Fibroblast of skin of scalp (primary cell): ENCODE results near the gene NGDN.
"Not testable (repeated sequence)": the region's sequence is repeated elsewhere in the genome, so short reads cannot be mapped to it uniquely, and the experiment has no call there.

Experiments used
- DNase-seq: peaks from one replicate; pipeline ENCODE4 v3.0.0-alpha.2; 2013

The NGDN gene

DNA sequence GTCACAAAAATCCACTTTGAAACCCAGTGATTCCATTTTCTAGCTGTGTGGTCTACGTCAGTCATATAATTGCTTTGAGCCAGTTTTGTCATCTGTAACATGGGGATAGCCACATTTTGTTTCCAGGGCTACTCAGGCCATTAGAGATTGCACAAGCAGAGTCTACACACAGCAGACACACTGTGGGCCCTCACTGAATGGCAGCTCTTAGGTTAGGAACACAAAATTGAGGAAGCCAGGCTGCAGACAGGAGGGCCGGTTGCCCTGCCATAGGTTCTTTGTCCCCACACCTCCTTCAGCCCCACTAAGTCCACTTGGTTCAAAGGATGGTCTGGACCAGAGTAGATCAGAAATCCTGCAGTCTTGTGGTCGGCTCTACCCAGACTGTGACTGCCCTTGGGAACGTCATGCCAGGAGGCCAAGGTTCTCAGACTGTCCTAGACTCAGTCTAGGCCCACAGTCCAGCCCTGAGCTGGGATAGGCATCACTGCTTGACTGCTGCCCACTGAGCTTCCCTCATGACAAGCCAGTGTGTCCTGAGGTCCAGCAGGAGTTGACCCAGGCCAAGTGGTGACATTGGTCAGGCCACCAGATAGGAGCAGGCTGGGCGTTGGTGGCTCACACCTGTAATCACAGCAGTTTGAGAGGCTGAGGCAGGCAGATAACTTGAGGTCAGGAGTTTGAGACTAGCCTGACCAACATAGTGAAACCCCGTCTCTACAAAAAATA is 30.2 kb upstream of the NGDN start:
- no peak for DNase-seq

DNA sequence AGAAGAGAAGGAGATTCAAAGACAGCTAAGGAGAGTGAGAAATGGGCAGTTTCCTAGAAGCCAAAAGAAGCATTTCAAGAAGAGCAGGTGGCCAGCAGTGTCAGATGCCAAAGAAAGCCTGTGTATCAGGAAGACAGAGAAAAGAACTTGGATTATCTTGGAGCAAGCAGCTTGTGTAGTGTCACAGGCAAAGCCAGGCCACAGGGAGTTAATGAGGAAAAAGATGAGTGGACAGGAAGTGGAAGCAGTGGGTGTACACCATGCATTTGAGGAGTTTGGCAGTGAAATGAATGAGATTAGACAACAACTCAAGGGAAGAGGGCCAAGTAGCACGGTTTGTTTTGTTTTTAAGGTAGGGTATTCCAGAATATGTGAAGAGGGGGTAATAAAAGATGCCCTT is 28.4 kb upstream of the NGDN start:
- DNase-seq, result no peak

DNA sequence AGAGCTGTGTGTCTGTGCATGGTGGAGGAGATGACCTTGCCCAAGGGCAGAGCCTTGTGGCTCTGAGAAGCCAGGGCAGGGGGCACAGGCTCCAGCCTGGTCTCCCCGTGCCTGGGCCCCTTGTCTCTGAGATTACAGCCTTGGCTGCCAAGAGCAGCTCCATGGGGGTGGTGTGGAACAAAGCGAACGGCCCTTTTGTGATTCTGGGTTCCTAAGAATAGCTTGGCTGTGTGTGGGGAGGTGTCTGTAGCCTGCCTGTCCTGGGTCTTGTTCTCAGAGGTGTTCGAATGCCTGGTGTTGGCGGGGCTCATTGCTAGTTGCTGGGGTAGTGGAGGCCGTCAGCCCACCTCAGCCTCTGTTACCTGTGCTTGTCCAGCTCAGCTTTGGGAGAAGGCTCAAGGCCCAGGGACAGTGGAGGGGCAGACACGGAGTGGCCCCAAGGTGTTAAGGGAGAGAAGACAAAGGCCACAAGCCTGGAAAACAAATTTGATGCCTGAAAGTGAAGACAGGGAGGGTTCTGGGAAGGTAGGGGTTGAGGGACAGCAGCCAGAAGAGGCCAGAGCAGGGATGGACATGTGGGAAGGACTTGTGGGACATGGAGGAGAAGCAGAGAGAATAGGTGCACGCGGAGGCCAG is 26.7 kb upstream of the NGDN start:
- DNase-seq, result no peak

DNA sequence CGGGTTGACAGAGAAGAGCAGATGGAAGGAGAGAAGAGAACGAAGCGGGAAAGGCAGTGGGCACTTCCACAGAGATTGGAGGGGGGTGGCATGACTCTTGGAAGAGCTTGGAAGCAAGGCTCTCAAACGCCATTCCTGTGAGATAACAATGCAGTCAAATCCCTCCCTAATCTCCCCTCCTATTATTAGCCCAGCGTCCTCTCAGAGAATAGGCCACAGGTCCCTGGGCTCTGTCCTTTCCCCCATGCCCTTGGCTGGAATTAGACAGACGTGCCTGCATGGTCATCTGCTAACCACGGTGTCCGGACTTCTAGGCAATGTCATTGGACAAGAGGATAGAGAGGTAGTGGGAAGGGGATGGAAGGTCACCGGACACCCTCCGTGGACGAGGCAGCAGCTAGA is 26.1 kb upstream of the NGDN start:
- no peak for DNase-seq

DNA sequence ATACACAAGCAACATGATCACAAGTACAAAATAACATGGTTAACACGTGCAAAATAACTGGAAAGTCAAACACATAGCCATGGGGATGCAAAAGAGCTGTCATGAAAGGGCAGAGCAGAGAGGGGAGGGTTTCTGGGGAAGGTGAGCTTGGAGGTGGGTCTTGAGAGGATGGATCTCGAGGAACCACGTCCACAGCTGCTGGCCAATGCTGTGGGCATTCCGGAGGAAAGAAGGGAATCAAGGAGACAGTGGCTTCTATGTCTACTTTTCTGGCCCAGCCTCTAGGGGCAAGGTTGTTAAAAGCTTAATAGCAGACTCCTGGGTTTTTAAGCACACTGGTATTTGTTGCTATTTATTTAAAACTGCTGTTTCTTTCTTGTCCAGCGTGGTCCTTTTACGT is 25.6 kb upstream of the NGDN start:
- no peak for DNase-seq

DNA sequence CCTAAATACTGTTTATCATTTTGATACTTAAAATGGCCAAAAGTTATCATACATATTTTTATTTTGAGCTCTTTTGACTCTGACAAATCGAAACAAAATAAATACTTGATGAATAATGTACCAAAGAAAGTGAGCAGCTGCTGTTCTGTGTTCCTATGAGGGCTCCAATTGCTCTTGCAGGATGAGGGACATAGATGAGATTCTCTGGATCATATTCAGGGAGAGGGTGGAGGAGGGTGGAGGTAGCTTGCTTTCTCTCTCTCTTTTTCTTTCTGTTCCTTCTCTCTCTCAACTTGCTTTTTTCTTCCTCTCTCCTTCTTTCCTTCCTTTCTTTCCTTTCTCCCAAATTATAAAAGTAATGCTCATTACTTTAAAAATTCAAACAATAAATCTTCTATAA is 25.2 kb upstream of the NGDN start:
- DNase-seq, result no peak

DNA sequence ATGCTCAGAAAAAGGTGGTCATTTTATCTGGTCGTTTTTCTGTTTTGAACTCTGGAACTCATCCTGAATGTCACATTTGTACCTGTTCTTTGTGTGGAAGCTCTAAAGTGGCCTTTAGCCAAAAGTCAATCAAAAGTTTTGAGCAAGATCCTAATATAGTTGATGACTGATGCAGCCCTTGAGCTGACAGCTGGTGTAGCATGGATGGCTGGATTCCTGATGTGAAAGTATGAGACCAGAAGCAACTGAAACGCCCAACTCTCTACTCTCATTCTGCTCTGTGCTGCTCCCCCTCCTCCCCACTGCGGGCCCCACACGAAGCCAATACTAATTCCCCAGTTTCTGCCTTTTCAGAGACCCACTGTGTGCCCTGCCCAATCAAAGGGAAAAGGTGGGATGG is 23.7 kb upstream of the NGDN start:
- no peak for DNase-seq

DNA sequence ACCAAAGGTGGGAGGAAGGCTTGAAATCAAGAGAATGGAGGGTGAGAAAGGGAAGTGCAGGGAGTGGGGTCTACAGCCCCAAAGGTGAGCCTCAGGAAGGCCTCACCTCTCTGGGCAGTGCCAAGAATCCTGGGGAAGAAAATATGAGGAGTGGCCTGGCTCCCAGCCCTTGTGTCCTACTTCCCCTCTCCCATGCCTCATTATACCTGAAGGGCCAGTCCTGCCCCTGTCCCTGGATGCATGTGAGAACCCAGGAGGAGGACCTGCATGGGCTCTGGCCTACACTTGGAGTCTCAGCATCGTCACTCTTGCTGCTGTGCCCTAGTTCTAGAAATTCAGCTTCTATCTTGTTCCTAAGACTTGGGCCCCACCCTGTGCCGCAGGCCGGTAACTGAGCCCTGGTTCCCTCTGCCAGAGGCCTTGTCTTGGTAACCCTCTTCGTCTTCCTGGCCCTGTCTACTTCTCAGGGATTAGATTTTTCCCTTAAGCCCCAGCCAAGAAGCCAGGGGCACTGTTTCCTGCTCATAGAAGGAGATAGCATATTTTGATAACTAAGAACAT is 23.1 kb upstream of the NGDN start:
- DNase-seq, result no peak

DNA sequence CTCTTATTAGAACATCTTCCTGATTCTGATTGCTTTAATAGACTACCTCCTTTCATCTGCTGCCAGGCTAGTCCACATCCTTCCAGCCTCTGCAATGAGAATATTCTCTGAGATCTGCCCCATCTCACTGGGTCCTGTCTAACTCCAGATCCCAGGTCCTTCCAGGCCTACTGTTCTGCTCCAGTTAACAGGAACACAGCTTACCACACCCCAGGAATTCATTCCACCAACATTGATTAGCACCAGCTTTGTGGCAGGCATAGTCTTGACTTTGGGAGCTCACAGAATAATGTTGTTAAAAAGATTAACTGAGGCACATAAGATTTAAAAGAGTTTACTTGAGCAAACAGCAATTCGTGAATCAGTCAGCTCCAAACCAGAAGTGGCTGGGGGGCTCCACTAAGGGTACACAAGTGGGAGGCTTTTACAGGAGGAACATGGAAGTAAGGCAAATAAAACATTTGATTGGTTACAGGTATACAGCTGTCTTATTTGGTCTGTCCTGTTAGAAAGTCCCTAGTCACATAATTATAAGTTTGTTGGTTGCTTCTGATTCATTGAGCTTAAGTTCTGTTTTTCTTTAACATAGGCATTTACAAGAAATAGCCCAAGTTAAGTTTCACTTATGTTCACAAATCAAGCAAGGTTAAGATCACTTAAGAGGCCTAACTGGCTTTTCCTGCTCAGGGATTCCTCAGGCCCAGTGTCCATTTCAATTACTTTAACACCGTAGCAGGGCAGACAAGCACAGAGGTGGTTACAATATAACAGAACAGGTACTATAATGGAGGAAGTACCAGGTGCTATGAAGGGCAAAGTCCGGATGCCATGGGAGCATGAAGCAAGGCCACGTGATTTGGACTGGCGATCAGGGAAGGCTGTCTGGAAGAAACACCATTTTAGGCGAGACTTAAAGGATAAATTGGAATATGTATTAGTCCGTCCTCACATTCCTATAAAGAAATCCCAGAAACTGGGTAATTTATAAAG is 21.8 kb upstream of the NGDN start:
- DNase-seq, result no peak

DNA sequence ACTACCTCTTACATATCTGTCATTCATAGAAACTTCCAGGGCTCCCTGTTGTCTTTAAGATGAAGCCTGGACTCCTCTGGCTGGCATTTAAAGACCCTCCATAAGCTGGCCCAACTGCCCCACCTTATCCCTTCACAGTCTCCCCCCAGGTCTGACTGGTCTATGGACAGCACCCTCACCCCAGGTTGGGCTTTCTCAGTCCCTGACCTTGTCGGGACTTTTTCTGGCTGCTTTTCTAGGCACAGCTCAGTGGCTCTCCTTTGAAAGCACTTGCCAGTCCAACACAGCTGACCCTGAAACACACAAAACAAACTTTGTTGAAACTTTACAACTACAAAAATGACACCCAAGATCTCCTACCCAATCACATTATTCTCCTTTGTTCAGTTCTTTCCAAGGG is 20.2 kb upstream of the NGDN start:
- DNase-seq, result no peak

DNA sequence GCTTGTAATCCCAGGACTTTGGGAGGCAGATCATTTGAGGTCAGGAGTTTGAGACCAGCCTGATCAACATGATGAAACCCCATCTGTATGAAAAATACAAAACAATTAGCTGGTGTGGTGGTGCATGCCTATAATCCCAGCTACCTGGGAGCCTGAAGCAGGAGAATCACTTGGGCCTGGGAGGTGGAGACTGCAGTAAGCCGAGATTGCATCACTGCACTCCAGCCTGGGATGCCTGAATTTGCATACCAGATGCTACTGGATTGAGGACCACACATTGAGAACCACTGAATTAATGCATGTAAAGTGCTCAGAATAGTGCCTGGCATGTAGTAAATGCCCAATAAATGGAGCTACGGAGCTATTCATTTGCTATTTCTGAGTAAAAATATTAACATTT is 19.1 kb upstream of the NGDN start:
- DNase-seq, result no peak

DNA sequence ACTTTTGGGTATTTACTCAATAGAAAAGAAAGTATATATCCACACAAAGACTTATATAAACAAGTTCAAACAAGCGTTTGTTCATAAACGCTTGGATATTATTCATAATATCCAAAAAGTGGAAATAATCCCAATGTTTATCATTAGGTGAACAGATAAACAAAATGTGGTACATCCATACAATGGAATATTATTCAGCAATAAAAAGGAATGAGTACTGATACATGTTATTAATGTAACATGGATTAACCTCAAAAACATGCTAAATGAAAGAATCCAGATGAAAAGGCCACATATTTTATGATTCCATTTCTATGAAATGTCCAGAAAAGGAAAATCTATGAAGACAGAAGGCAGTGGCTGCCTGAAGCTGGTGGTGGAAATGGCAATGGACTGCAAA is 17.3 kb upstream of the NGDN start:
- no peak for DNase-seq

DNA sequence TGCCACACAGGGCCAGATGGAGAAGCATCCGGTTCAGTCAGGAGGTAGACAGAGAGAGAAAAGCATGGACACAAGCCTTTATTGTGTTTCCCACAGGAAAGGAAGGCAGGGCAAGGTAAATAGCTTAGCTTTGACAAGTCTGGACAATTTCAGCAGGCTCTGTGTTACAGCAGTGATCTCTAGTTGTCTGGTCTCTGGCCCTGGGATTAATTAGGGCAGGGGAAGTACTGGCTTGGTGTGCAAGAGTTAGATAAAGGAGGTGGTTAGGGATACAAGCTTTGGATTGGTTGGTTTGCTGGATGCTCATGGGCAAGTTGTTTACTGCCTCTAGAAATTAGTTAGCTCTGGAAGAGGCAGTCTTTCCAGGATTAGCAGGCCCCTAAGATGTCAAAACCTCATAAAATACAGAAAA is 15.1 kb upstream of the NGDN start:
- DNase-seq, result no peak

DNA sequence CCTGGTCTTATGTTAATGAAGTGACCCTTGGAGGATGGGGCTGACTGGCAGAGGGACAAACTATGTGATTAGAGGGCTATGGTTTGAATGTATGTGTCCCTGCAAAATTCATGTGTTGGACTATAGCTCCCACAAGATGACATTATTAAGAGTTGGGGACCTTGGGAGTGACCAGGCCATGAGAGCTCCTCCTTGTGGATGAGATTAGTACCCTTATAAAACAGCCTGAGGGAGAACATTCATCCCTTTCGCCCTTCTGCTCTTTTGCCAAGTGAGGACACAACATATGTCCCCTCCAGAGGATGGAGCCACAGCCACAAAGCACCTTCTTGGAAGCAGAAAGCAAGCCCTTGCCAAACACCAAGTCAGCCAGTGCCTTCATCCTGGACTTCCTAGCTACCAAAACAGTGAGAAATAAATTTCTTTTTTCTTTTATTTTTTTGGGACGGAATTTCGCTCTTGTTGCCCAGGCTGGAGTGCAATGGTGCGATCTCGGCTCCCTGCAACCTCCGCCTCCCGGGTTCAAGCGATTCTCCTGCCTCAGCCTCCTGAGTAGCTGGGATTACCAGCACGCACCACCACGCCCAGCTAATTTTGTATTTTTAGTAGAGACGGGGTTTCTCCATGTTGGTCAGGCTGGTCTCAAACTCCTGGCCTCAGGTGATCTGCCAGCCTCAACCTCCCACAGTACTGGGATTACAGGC is 12.5 kb upstream of the NGDN start:
- not testable (repeated sequence) for DNase-seq

DNA sequence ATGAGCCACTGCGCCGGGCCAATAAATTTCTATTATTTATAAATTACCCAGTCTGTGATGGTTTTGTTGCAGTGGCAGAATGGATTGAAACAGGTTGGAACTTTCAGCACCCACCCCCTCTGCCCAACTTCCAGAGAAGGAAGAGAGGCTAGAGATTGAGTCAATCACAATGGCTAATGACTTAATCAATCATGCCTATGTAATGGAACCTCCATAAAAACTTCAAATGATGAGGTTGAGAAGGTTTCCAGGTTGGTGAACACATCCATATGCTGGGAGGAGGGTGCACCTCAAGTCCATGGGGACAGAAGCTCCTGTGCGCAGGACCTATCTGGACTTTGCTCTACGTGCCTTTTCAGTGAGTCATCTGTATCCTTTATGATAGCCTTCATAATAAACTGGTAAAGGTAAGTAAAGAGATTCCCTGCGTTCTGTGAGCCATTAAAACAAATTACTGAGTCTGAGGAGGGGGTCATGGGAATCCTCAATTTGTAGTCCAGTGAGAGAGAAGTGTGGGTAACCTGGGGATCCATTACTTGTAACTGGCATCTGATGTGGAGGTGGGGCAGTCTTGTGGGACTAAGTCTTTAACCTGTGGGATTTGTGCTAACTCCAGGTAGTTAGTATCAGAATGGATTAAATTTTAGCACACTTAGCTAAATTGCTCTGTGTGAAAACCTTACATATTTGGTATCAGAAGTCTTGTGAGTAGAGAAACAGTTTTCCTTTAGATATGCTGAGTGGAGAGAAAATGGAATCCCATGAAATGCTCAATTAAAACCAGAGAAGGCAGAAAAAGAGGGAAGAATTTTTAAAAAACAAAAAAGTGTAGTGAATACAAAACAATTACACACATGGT is 11.7 kb upstream of the NGDN start:
- DNase-seq, result no peak

DNA sequence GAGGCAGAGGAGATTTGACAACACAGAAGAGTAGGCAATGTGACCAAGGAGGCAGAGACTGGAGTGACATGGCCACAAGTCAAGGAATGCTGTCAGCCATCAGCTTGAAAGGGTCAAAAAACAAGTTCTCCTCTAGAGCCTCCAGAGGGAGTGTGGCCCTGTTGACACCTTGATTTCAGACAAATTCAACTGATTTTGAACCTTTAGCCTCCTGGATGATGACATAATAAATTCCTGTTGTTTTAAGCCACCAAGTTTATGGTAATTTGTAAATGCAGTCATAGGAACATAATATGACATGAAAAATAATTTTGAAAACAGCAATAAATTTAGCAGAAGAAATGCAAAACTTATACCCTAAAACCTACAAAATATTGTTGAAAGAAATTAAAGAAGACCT is 8.5 kb upstream of the NGDN start:
- DNase-seq, result no peak

DNA sequence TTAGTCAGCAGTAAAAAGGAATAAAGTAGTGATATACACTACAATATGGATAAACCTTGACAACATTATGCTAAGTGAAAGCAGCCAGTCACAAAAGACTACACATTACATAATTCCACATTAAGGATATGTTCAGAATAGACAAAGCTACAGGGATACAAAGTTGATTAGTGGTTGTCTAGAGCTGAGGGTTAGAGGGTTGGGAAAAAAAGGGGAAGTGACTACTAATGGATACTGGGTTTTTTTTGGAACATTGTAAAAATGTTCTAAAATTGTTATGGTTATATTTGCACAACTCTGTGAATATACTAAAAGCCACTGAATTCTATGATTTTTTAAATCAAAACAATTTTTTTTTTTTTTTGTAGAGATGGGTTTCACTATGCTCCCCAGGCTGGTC is 4.8 kb upstream of the NGDN start:
- no peak for DNase-seq

DNA sequence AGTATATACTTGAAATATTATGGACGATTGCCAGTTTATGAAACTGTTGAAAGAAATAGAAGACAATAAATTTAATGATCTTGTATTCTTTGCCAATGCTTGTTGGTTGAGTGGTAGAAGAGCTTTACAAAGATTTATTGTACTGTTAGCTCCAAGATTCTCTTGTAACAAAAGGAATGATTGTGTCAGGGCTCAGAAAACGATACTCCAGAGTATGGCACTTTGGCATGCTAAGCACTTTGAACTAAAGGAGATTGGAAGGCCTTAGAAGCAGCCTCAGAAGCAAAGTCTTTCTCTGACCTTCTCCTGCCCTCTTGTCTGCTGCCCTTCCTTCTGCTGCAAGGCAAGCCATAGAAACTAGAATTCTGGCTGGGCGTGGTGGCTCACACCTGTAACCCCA is 4.2 kb upstream of the NGDN start:
- DNase-seq, result no peak

DNA sequence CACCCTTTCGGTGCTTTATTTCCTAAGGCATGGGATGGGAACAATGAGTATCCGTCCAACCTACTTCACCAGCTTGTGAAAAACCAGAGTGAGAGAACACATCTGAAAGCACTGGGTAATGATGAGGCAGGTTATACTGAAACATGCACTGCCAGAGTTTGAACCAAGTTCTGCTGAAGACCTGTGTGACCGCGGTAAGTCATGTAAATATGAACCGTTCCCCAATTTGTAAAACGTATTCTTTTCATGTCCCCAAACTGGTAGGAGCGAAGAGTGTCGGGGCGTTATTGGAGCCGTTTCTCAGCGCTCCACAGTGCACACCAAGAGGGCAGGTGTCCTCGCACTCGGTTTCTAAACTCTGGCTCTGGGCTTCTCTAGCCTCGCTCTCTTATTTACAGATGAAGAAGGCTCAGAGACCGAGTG is 788 bp upstream of the NGDN start:
- DNase-seq, result no peak

DNA sequence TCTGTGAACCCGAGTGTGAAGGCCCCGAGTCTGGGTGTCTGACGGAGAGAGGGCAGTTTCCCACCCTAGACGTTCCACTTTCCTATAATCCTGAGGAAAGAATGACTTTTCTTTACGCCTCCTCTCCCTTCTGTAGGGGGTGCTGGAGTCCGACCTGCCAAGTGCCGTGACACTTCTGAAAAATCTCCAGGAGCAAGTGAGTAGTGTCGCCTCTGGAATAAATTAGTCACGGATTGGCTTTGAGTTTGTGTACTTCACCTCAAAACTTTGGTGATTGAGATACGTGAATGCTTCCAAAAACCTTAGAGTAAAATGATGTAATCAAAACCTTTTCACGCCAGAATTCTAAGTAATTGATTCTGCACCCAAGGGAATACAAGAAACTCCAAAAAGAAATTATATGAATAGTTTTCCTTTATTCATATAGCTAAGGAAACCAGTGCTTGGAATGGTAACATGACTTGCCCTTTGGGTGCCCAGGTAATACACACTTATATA is 452 bp downstream of the NGDN start:
- DNase-seq, result no peak

DNA sequence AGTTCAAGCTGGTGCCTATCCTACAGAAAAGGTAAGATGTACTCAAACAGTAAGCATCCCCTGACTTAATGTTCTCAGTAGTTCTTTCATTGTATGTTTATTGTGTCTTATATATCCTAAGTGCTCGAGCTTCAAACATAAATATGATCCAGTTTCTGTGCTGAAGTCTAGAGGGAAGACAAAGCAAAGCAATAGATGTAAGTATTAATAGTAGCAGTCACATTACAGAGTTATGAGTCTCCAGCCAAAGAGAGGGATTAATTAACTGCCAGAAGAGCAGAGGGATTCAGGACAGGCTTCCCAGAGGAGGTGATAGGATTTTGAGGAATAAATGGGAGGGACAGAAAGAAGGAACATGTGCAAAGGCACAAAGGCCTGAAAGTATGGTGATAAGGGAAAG is 1.4 kb downstream of the NGDN start:
- DNase-seq, result no peak
